GM19468 (cell line): ENCODE results near the gene RNF222.

Source experiments
- ATAC-seq: cut with Tn5 transposase; IDR thresholded peaks from one replicate; pipeline ENCODE4 v1.9.1; 2021; ENCODE audit warnings: mild to moderate bottlenecking, moderate library complexity, moderate number of reproducible peaks; ENCODE audit not compliant: unreplicated experiment; ENCODE audit errors: extremely low read depth

The RNF222 gene

GRCh38 chr17:8397636-8398035 lies at the start of gene RNF222:
RNF222 (minus strand) TSS chr17:8397827; CDS start chr17:8393461, 4,366 bp downstream.
- ATAC-seq = no peak

- no peak for ATAC-seq
These were observed 47.9 kb upstream of the RNF222 start for GRCh38 chr17:8445536-8445935.

- no peak for ATAC-seq
These were observed 46.9 kb upstream of the RNF222 start for GRCh38 chr17:8444494-8444893.

- no peak for ATAC-seq
These were observed 46.1 kb upstream of the RNF222 start for GRCh38 chr17:8443756-8444155.

GRCh38 chr17:8442310-8442709 lies 44.7 kb upstream of the RNF222 start:
- ATAC-seq = no peak

GRCh38 chr17:8441690-8442089 lies 44.1 kb upstream of the RNF222 start:
- ATAC-seq = no peak

GRCh38 chr17:8439681-8440080 lies 42.1 kb upstream of the RNF222 start:
- no peak for ATAC-seq

DNA sequence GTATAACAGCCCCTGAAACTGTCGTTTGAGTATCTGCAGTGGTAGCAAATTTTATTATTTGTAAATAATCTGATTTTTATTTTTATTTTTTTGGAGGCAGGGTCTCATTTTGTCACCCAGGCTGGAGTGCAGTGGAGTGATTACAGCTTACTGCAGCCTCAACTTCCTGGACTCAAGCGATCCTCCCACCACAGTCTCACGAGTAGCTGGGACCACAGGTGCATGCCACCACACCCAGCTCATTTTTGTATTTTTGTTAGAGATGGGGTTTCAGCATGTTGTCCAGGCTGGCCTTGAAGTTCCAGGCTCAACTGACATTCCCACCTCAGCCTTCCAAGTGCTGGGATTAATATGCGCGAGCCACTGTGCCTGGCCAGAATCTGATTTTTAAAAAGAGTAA lies 40.8 kb upstream of the RNF222 start:
- no peak for ATAC-seq

- no peak for ATAC-seq
These were observed 39.2 kb upstream of the RNF222 start for GRCh38 chr17:8436844-8437171.

- ATAC-seq = peak; percentile 16
These were observed 38.7 kb upstream of the RNF222 start for GRCh38 chr17:8436169-8436843.

DNA sequence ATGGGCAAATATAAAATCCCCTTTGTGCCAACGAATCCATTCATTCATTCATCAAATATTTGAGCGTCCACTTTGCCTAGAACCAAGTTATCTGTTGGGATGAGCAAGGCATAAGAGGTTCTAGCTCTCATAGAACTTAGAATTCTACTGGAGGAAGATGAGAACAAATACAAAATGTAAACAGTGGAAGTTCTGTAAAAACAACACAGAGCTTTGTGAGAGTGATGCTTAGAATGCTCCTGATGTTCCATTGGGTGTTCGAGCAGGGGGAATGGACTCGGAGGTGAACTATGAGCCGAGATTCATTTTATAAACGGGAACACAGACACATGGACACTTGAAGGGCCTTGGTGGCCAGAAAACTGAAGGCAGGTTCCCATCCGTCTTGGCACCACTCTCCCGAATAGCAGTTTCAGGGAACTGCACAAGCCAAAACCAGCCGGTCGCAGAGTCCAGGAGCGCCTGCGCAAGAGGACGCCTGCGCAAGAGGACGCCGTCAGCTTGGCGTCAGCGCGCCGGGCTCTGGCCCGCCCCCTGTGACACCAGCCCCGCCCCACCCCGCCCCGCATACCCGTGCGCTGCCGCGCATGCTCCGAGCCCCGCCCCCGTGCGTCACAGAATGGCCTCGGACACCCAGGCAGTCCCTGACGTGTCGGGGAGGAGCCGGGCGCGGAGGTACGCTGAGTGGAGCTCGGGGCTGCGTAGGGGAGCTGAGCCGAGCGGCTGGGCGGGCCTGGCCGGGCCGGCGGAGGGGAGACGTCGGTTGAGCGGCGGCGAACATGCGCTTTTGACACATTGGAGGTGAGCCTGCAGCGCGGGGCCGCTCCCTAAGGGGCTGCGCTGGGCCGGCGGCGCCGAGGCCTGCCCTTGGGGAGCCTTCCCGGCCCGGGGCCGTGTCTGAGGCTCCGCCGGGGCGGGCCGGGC lies 37.9 kb upstream of the RNF222 start, which contains the start of gene NDEL1:
TSS of gene NDEL1 (plus strand) at position 640 of the 924 bp plus-strand sequence. CDS start 8,388 bp downstream, outside the sequence.
- ATAC-seq = peak; percentile 69

GRCh38 chr17:8430966-8431365 lies 33.3 kb upstream of the RNF222 start:
- no peak for ATAC-seq

DNA sequence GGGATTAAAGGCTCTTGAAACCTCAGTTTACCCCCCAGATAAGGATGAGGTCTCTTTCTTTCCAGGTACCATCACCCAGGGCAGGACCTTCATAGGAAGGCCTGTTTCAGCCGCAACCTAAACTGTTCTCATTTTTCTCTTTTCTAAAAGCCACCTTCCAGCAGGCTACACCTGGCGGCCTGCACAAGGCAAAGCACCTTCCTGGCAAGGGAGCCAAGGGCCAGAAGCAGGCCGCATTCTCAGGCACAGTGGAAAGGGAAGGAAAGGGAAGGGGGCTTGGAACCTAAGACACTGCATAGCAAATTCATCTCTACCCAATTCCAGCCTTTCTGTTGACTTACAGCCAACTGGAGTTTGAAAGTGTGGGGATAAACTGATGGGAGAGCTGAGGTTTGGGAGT lies 29.2 kb upstream of the RNF222 start:
- ATAC-seq = no peak

- no peak for ATAC-seq
These were observed 28.6 kb upstream of the RNF222 start for GRCh38 chr17:8426094-8426720.

DNA sequence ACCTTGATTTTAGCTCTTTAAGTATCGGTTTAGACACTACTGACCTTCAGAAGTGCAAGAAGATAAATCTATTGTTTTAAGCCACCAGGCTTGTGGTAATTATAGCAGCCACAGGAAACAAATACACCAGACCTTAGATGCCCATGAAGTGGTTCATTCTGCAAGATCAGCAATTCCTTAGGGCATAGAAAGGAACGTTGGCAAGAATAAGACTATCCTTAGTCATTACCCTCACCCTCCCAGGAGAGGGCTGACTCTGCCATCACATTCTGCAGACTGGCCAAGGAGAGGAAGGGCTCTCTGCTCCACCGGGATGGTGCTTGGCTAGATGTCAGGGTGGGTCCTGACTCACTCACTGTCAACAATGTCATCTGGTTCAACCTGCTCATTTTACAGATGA lies 23.9 kb upstream of the RNF222 start:
- ATAC-seq = no peak

GRCh38 chr17:8420041-8420934 lies 22.7 kb upstream of the RNF222 start:
- no peak for ATAC-seq

GRCh38 chr17:8419305-8419704 lies 21.7 kb upstream of the RNF222 start:
- ATAC-seq = no peak

DNA sequence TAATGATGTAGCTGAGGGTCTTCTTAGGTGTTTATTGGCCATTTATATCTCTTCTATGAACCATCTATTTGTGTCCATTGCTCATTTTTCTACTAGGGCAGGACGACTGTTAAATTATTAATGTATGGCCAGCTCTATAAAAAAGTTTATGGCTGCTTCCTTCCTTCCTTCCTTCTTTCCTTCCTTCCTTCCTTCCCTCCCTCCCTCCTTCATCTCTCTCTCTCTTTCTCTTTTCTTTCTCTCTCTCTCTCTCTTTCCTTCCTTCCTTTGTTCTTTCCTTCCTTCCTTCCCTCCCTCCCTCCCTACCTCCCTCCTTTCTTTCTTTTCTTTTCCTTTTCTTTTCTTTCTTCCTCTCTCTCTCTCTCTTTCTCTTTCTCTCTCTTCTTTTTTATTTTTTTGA lies 20.8 kb upstream of the RNF222 start:
- no peak for ATAC-seq

DNA sequence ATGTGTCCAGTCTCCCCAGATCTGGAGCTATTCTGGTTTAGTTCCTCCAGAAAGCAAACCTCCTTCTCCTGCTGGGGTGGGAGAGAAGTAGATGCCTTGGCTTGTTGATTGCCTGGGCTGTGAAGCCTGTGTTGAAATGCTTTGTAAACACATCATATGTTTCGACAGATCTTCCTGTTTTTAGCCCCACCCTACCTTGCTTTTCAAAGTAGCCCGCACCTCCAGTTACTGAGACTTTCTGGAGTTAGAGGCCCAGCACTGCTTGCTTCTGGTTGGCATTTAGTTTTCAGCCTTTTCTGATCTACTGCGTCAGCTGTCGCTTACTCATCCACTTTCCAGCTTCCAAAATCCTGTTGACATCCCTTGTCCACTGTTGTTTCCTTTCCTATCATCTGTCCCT lies 20.2 kb upstream of the RNF222 start:
- no peak for ATAC-seq

DNA sequence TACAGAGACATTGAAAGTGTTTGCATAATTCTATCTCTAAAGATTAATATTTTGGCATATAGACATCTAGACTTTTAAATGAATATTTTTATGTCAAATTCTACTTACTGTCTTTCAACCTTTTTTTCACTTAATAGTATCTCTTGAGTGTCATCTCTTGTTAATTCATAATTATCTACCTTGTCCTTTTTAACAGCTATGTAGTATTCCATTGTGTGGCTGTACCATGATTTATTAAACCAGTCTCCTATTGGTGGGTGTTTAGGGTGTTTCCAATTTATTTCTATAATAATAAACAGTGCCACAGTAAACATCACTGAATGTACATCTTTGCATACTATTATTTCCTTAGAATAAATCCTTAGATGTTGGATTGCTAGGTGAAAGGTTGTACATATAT lies 16.3 kb upstream of the RNF222 start:
- ATAC-seq = no peak
